GM20000 (cell line): ENCODE results near the gene TMEM182.

ENCODE experiments used
- DNase-seq: peaks from one replicate; pipeline ENCODE4 v3.0.0; 2012; ENCODE audit warnings: low spot score
- CTCF ChIP-seq: IDR thresholded peaks from 2 replicates; pipeline ENCODE4 v1.5.1; 2012; ENCODE audit warnings: mild to moderate bottlenecking, control low read depth; ENCODE audit errors: extremely low read depth, missing control alignments

TMEM182 gene

GRCh38 chr2:102801858-102802699, 40.2 kb downstream of the TMEM182 start:
- DNase-seq: no peak
- TF ChIP-seq CTCF: no peak

GRCh38 chr2:102803041-102803896, 41.4 kb downstream of the TMEM182 start:
- no peak for TF ChIP-seq CTCF
- no peak for DNase-seq

- TF ChIP-seq CTCF: no peak
- DNase-seq: no peak
These were observed 42.0 kb downstream of the TMEM182 start for GRCh38 chr2:102803897-102804217.

GRCh38 chr2:102806250-102806837, 44.5 kb downstream of the TMEM182 start:
- DNase-seq: peak; percentile 66
- TF ChIP-seq CTCF: peak; percentile 76

- DNase-seq: no peak
These were observed 47.7 kb downstream of the TMEM182 start for GRCh38 chr2:102809291-102810189.

GRCh38 chr2:102815285-102815684, 53.5 kb downstream of the TMEM182 start:
- DNase-seq: no peak
- TF ChIP-seq CTCF: no peak

More at GRCh38 chr2:102809291-102810189, 47.7 kb downstream of the TMEM182 start:
- TF ChIP-seq CTCF: no peak
